Dermis microvascular lymphatic vessel endothelial cell (primary cell): ENCODE measurements around the gene ABL2. TPM values are rescaled to one million over a fixed set of nuclear protein-coding genes. Genes with fewer than 3 reads are reported as not detected.

ENCODE experiments used
- DNase-seq, 2 donors: peaks; one replicate each; pipeline versions ENCODE4 v3.0.0 to v3.0.0-alpha.2; 2010; ENCODE audit warnings: low read depth in 2 of 2
- total RNA-seq: library from RNA; depleted of rRNA; stranded (reverse); fragments of >200 nt; gene quantifications from 2 replicates; pipeline ENCODE4 v1.2.1, GENCODE V29; 2014

The ABL2 gene
- total RNA-seq, 1 donor from 2014 or later, result 67.4 TPM

GRCh38 chr1:179095924-179096323 lies 133.6 kb downstream of the ABL2 start:
- DNase-seq, result no peak

- DNase-seq, result no peak
Observed at GRCh38 chr1:179095377-179095776, 134.1 kb downstream of the ABL2 start.

GRCh38 chr1:179094818-179095217 lies 134.7 kb downstream of the ABL2 start:
- DNase-seq, result peak in 1 of 2 donors; percentile 31

- no peak for DNase-seq
Observed at GRCh38 chr1:179092896-179093461, 136.5 kb downstream of the ABL2 start.

GRCh38 chr1:179091691-179092165 lies 137.7 kb downstream of the ABL2 start:
- DNase-seq, result no peak

GRCh38 chr1:179090923-179091322 lies 138.6 kb downstream of the ABL2 start:
- no peak for DNase-seq

- DNase-seq, result no peak
Observed at GRCh38 chr1:179090522-179090921, 139.0 kb downstream of the ABL2 start.

- DNase-seq, result no peak
Observed at GRCh38 chr1:179089827-179090482, 139.5 kb downstream of the ABL2 start.

GRCh38 chr1:179087665-179088064 lies 141.8 kb downstream of the ABL2 start:
- DNase-seq, result peak; percentile 68 to 80

- DNase-seq, result no peak
Observed at GRCh38 chr1:179083533-179083932, 145.9 kb downstream of the ABL2 start.

GRCh38 chr1:179082999-179083335 lies 146.5 kb downstream of the ABL2 start:
- DNase-seq, result peak in 1 of 2 donors; percentile 39

- no peak for DNase-seq
Observed at GRCh38 chr1:179082333-179082998, 147.0 kb downstream of the ABL2 start.

GRCh38 chr1:179081687-179082332 lies 147.7 kb downstream of the ABL2 start, which contains the start of gene TOR3A:
TOR3A (plus strand) TSS chr1:179082070; CDS start chr1:179082129, 59 bp downstream.
- peak; percentile 58 to 92 for DNase-seq

GRCh38 chr1:179080866-179081686 lies 148.4 kb downstream of the ABL2 start:
- no peak for DNase-seq

- peak; percentile 54 to 79 for DNase-seq
Observed at GRCh38 chr1:179079113-179079761, 150.2 kb downstream of the ABL2 start.

- no peak for DNase-seq
Observed at GRCh38 chr1:179077396-179077795, 152.1 kb downstream of the ABL2 start.

- DNase-seq, result no peak
Observed at GRCh38 chr1:179066471-179066870, 163.0 kb downstream of the ABL2 start.

- DNase-seq, result no peak
Observed at GRCh38 chr1:179061360-179062282, 167.9 kb downstream of the ABL2 start.
